Activated CD4-positive, CD25-positive, alpha-beta regulatory T cell treated with anti-CD3 and anti-CD28 coated beads, Interleukin-2, amount 50 U/mL, for 16 hours (primary cell): ENCODE results near the gene PTPRM.

Source experiments
- DNase-seq: peaks from one replicate; pipeline ENCODE4 v3.0.0-alpha.2; 2020; ENCODE audit warnings: low read depth, low spot score

Gene PTPRM

GRCh38 chr18:7668392-7668791 is 101.3 kb downstream of the PTPRM start:
- DNase-seq, result no peak

GRCh38 chr18:7669361-7669760 is 102.2 kb downstream of the PTPRM start:
- no peak for DNase-seq

DNA sequence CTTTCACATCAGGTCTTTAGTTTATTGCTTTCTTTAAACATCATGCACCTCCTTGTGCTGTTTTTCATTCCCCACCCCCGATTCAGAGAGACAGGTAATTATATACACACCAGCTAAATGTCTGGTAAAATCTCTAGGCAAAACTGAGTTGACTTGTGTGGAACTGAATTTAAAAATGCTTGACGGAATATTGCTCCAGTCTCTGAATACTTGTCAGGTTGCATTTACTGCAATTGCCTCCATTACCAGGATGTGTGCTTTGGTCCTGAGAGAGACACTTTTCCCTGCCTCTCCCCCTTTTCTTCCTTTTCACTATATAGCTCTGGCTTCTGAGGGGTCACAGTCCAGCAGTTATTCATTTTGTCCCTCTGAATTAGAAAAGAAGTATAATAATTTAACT is 104.0 kb downstream of the PTPRM start:
- no peak for DNase-seq

GRCh38 chr18:7676253-7676873 is 109.2 kb downstream of the PTPRM start:
- DNase-seq, result no peak

DNA sequence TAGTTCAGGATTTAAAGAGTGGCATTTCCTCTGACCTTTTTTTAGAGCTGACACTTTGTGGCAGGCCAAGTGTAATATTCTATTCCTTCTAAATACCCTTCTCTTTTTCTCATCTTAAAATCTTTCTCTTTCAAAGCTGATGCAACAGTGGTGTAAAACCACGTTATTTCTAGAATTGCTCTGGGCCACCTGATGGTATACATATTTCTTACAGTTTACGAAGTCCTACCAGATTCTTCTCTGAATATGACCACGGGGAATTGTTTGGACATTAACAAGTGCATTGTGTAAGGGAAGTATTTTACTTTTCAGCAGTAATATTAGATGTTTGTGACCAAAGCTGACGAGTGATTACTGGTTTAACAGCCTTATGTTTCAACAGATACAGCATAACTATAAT is 109.9 kb downstream of the PTPRM start:
- DNase-seq, result no peak

DNA sequence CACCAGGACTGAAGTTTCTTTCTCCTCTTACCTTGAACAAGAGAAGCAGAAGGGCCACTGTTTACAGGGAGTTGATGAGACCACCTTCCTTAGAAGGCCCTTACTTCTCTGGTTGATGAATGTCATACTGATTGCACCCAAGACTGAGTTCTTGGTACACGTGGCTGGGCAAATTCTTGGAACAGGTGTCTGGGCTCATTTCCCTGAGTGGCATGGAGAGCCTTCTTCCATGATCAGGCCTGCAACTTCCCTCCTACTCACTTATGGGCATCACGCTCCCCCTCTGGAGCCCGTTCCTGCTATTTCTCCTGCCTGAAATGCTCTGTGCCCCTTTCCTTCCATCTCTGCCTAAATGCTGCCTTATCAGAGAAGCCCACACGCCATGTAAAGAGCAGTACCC is 110.3 kb downstream of the PTPRM start:
- DNase-seq, result no peak

DNA sequence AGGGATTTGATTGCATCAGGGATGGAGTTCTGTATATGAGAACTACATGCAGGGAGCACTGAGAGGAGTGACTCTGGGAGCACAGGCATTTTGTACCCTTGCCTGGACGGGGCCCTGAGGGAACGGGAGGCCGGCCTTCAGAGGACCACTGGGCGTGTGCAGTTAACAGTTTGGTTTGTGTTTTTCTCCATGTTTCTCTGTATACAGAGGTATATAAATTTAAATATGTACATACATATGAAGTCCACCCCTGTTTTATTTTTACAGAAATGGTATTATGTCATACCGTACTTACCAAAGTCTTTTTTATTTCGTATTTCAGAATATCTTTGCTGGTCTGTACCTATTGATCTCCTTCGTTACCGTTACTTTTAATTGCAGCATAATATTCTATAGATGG is 111.3 kb downstream of the PTPRM start:
- DNase-seq, result no peak

DNA sequence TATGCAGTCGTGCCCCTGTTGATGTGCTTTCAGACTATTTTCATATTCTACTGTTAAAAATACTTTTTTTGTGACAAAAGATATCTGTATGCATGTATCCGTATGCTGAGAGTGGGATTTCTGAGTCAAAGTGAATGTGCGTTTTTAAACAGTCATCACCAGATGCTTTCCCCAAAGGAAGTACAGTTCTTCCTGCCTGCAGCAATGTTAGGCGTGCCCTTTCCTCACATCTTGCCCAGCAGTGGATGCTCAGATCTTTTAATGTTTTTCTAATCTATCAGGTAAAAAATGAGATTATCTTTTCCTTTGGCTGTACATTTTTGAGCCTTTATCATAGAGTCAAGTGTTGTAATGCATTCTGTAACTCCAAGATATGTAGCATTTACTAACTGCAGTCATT is 111.7 kb downstream of the PTPRM start:
- no peak for DNase-seq

DNA sequence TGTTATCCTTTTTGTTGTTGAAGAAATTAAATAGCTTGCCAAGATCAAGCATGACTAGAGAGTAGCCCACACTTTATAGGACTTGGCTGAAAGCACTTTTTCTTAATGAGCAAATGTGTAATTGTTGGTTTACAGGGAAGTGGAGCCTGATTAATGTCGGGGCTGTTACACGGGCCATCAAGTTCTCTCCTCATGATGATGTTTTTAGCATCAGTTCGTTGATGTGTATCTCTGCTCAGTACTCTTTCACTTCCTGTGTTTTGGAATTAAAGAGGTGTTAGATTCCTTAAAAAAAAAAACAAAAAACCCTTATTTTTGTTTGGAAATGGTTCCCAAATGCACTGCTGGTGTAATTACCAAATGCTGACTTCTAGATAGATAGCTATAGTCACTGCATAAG is 114.2 kb downstream of the PTPRM start:
- no peak for DNase-seq

DNA sequence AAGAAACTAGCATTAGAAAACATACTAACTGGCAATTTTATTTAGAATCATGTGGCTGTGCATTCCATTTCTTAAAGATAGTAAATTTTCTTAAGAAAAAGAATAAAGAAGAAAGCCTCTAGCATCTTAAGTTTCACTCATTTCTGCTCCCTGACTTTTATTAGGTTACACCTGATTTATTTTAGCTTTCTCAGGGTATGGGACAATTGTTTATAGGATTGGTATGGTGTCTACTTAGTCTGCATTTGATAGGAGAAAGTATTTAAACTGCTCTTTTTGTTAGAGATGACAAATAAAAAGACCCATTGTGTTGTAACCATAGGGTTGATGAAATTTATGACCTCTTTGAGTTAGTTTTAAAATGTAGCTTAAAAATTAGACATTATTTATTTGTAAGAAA is 115.2 kb downstream of the PTPRM start:
- DNase-seq, result no peak

- no peak for DNase-seq
Observed at GRCh38 chr18:7683753-7684152, 116.6 kb downstream of the PTPRM start.

DNA sequence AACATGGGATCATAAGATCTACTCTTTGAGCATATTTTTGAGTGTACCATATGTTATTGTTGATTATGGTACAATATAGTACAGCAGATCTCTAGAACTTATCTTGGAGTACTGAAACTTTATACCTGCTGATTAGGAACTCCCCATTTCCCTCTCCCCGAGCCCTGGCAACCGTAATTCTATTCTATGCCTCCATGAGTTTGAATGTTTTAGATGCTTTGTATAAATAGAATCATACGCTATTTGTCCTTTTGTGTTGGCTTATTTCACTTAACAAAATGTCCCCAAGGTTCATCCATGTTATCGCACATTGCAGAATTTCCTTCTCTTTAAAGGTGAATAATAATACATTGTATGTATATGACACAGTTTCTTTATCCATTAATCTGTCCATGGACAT is 117.2 kb downstream of the PTPRM start:
- no peak for DNase-seq

DNA sequence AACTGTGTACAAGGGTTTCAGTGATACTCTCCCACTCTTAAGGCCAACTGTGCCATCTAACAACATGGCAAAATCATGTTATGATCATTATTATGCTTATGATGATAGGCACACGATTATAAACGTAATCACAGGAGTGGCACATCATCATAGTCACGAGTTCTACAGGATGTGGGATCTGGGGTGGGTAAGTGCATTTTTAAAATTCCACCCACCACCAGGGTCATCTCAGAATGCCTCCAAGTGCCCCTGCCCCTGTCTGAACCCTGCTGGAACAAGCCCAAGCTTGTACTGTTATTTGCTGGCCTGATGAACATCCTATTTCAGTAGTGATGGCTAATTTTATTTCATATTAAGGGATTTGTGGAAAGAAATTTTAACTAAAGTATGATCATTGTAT is 117.8 kb downstream of the PTPRM start:
- no peak for DNase-seq

- no peak for DNase-seq
Observed at GRCh38 chr18:7686278-7686677, 119.2 kb downstream of the PTPRM start.

GRCh38 chr18:7688580-7688979 is 121.5 kb downstream of the PTPRM start:
- DNase-seq, result no peak

- no peak for DNase-seq
Observed at GRCh38 chr18:7691206-7691605, 124.1 kb downstream of the PTPRM start.

GRCh38 chr18:7696780-7697179 is 129.7 kb downstream of the PTPRM start:
- no peak for DNase-seq

DNA sequence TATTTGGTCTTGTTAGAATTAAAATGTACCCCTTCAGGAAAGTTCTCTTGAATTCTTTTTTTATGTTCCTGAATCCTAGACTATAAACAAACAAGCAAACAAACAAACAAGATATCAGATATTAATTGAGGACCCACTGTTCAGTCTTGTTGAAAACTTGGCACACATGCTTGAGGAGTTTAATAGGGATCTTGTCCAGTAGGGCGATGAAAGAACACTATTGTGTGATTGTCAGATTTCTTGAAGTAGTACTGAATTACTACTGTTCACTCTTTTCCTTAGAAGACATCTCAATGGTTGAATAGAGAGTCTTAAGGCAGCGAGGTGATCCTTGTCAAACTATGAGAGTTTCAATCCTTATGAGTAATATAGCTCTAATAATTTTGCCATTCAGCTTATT is 130.2 kb downstream of the PTPRM start:
- DNase-seq, result no peak

DNA sequence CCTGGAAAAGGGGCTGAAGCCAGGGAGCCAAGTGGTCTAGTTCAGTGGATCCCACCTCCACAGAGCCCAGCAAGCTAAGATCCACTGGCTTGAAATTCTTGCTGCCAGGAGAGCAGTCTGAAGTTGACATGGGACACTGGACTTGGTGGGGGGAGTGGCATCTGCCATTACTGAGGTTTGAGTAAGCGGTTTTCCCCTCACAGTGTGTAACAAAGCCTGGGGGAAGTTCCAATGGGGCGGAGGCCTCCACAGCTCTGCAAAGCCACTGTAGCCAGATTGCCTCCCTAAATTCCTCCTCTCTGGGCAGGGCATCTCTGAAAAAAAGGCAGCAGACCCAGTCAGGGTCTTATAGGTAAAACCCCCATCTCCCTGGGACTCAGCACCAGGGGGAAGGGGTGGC is 144.4 kb downstream of the PTPRM start:
- no peak for DNase-seq

DNA sequence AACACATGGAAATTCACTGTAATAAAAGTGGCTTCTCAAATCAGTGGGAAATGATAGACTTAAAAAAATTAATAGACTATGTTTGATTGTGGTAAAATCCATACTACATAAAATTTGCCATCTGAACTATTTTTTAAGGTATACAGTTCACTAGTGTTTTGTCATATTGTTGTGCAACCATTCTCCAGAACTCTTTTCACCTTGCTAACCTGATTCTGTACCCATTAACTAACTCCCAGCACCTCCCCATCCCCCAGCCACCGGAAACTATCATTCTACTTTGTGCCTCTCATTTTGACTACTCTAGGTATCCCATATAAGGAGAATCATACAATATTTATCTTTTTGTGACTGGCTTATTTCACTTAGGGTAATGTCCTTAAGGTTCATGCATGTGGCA is 153.3 kb downstream of the PTPRM start:
- no peak for DNase-seq

DNA sequence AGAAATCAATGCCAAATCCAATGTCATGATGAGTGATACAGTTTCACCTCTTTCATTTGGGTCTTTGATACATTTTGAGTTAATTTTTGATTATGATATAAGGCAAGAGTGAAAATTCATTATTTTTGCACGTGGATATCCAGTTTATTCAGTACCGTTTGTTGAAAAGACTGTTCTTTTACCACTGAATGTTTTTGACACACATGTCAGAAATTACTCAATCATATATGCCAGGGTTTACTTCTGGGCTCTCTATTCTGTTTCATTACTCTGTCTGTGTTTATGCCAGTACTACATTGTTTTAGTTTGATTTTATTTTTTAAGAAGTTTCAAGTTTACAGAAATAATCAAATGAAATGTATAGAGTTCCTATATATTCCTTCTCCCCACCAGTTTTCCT is 154.4 kb downstream of the PTPRM start:
- DNase-seq, result no peak

DNA sequence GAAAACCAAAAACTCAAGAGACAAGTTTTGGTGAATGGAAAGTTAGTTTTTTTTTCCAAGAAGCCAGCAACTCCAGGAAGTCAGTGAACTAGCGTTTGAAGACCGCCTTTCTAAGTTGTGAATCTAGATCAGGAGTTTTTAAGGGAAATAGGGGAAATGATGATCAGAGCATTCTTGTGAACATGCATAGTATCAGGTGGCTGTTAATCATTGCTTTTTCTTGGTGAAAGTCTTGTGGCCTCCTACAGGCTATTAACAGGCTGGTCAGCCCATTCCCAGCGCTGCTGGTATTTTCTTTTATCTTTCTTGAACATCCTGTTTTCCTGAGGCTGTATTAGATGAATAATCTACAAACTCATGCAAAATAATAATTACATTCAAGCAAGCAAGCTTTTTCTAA is 155.8 kb downstream of the PTPRM start:
- DNase-seq, result no peak

- DNase-seq, result no peak
Observed at GRCh38 chr18:7723558-7723957, 156.4 kb downstream of the PTPRM start.

DNA sequence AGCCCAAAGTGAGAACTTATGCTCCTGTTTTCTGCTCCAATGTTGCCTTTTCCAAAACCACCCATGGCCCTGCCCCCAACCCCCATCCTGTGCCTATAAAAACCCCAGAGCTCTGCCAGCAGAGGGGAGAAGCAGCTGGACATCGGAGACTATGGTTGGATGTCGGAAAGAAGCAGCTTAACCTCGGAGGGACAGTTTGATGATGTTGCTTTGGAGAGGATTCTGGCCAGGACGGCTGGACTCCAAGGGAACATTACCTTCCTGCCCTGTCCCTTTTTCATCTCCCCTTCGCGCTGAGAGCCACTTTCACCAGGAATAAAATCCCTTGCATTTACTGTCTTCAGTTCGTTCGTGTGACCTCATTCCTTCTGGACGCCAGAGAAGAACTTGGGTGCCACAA is 158.4 kb downstream of the PTPRM start:
- DNase-seq, result no peak
